ENCODE results near the gene CCDC126.

- TF ChIP-seq, protein P1, sequence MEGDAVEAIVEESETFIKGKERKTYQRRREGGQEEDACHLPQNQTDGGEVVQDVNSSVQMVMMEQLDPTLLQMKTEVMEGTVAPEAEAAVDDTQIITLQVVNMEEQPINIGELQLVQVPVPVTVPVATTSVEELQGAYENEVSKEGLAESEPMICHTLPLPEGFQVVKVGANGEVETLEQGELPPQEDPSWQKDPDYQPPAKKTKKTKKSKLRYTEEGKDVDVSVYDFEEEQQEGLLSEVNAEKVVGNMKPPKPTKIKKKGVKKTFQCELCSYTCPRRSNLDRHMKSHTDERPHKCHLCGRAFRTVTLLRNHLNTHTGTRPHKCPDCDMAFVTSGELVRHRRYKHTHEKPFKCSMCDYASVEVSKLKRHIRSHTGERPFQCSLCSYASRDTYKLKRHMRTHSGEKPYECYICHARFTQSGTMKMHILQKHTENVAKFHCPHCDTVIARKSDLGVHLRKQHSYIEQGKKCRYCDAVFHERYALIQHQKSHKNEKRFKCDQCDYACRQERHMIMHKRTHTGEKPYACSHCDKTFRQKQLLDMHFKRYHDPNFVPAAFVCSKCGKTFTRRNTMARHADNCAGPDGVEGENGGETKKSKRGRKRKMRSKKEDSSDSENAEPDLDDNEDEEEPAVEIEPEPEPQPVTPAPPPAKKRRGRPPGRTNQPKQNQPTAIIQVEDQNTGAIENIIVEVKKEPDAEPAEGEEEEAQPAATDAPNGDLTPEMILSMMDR (IDR thresholded peaks at IDR 0.05), result peak; percentile 61 to 76 (median 69)
- TF ChIP-seq POLR2A (IDR thresholded peaks at IDR 0.05), result peak; percentile 16
- peak; percentile 53 for TF ChIP-seq POLR2AphosphoS5 (IDR thresholded peaks at IDR 0.05)
These were observed 82.8 kb downstream of the CCDC126 start, which contains the start of gene FAM221A for GRCh38 chr7:23679898-23680413.

All from prostate gland (tissue), 2 donors.